Tongue (tissue), 3 donors: ENCODE results near the gene BCL7C. TPM values are rescaled to one million over a fixed set of nuclear protein-coding genes. Genes with fewer than 3 reads are reported as not detected.
"Not testable (repeated sequence)": the region's sequence is repeated elsewhere in the genome, so short reads cannot be mapped to it uniquely, and the experiment has no call there.

Experiments used
- DNase-seq: peaks from one replicate; pipeline ENCODE4 v3.0.0-alpha.2; 2015
- small RNA-seq: library from RNA; depleted of rRNA; stranded (forward); fragments of <200 nt; gene quantifications from one replicate; pipeline ENCODE3, GENCODE V24; 2014; ENCODE audit warnings: low replicate concordance
- total RNA-seq: library from RNA; depleted of rRNA; stranded (reverse); fragments of >200 nt; gene quantifications from one replicate; pipeline ENCODE4 v1.2.3, GENCODE V29; 2014

The BCL7C gene
- total RNA-seq, 1 donor from 2014 or later, result 24.2 TPM

- DNase-seq, result not testable (repeated sequence)
These were observed 33.1 kb downstream of the BCL7C start for GRCh38 chr16:30860729-30861128.

GRCh38 chr16:30858829-30859423 lies 35.0 kb downstream of the BCL7C start:
- DNase-seq, result no peak

GRCh38 chr16:30858111-30858495 lies 35.8 kb downstream of the BCL7C start:
- DNase-seq, result no peak

GRCh38 chr16:30853758-30854157 lies 40.1 kb downstream of the BCL7C start:
- DNase-seq, result no peak

GRCh38 chr16:30850246-30850645 lies 43.6 kb downstream of the BCL7C start:
- DNase-seq, result no peak

- DNase-seq, result no peak
These were observed 47.1 kb downstream of the BCL7C start for GRCh38 chr16:30846649-30847402.

- peak; percentile 94 for DNase-seq
These were observed 49.0 kb downstream of the BCL7C start for GRCh38 chr16:30844671-30845449.

- no peak for DNase-seq
These were observed 49.6 kb downstream of the BCL7C start for GRCh38 chr16:30844346-30844670.

- DNase-seq, result no peak
These were observed 50.4 kb downstream of the BCL7C start for GRCh38 chr16:30843501-30843900.

GRCh38 chr16:30842971-30843370 lies 50.9 kb downstream of the BCL7C start:
- DNase-seq, result no peak

GRCh38 chr16:30841332-30841731 lies 52.5 kb downstream of the BCL7C start:
- no peak for DNase-seq

- no peak for DNase-seq
These were observed 53.3 kb downstream of the BCL7C start for GRCh38 chr16:30840611-30841010.

GRCh38 chr16:30839523-30840227 lies 54.2 kb downstream of the BCL7C start:
- no peak for DNase-seq

- DNase-seq, result no peak
These were observed 54.9 kb downstream of the BCL7C start for GRCh38 chr16:30838876-30839471.

GRCh38 chr16:30837904-30838303 lies 56.0 kb downstream of the BCL7C start:
- DNase-seq, result no peak

Small RNAs within 50 kb of the gene (small RNA-seq; reads per million reads assigned to genes)
- not detected for gene MIR4519
- gene MIR762, result not detected

Other genes starting within 250 kb of the BCL7C start
- gene PRR14, start 243.1 kb downstream of the BCL7C start, total RNA-seq, result 10.4 TPM
- gene FBRS, start 235.6 kb downstream of the BCL7C start, total RNA-seq, result 16.5 TPM
- 35.6 TPM for gene SRCAP, start 194.9 kb downstream of the BCL7C start, total RNA-seq
- gene PHKG2, start 145.7 kb downstream of the BCL7C start, total RNA-seq, result 9.3 TPM
- 2.2 TPM for gene CFAP119, start 132.0 kb downstream of the BCL7C start, total RNA-seq
- gene RNF40, start 131.8 kb downstream of the BCL7C start, total RNA-seq, result 83.2 TPM
- gene ZNF629, start 106.9 kb downstream of the BCL7C start, total RNA-seq, result 10.8 TPM
- 2.1 TPM for gene CTF1, start 2.5 kb upstream of the BCL7C start, total RNA-seq
- gene FBXL19, start 29.5 kb upstream of the BCL7C start, total RNA-seq, result 9.3 TPM
- gene ORAI3, start 55.0 kb upstream of the BCL7C start, total RNA-seq, result 15.7 TPM
- 4.6 TPM for gene SETD1A, start 63.7 kb upstream of the BCL7C start, total RNA-seq
- gene HSD3B7, start 91.1 kb upstream of the BCL7C start, total RNA-seq, result 15.9 TPM
- gene STX1B, start 116.6 kb upstream of the BCL7C start, total RNA-seq, result 0.92 TPM
- 26.8 TPM for gene STX4, start 139.5 kb upstream of the BCL7C start, total RNA-seq
- 5.0 TPM for gene ZNF668, start 180.2 kb upstream of the BCL7C start, total RNA-seq
- gene ZNF646, start 180.3 kb upstream of the BCL7C start, total RNA-seq, result 14.7 TPM
- 2.9 TPM for gene PRSS53, start 194.9 kb upstream of the BCL7C start, total RNA-seq
- 64.2 TPM for gene VKORC1, start 200.7 kb upstream of the BCL7C start, total RNA-seq
- gene BCKDK, start 214.3 kb upstream of the BCL7C start, total RNA-seq, result 13.0 TPM
- 55.5 TPM for gene KAT8, start 223.6 kb upstream of the BCL7C start, total RNA-seq
- gene PRSS8, start 241.7 kb upstream of the BCL7C start, total RNA-seq, result 17.6 TPM